Superior temporal gyrus (tissue), 1 donor: ENCODE data around the gene JMJD1C.
"Not testable (repeated sequence)": the region's sequence is repeated elsewhere in the genome, so short reads cannot be mapped to it uniquely, and the experiment has no call there.

Experiments
- DNase-seq: peaks from one replicate; pipeline ENCODE4 v3.0.0-alpha.2; 2016; ENCODE audit errors: extremely low spot score

Gene JMJD1C

GRCh38 chr10:63465293-63466143 is at the start of gene JMJD1C:
TSS of gene JMJD1C (minus strand) at chr10:63465977. CDS start at chr10:63465662, 315 bp downstream.
- DNase-seq, result no peak

- peak; percentile 19 for DNase-seq
These were observed 49.4 kb upstream of the JMJD1C start for GRCh38 chr10:63515002-63515763.

- DNase-seq, result no peak
These were observed 40.8 kb upstream of the JMJD1C start for GRCh38 chr10:63506554-63506953.

GRCh38 chr10:63505562-63505961 is 39.8 kb upstream of the JMJD1C start:
- no peak for DNase-seq

- no peak for DNase-seq
These were observed 38.5 kb upstream of the JMJD1C start for GRCh38 chr10:63504145-63504881.

- no peak for DNase-seq
These were observed 37.6 kb upstream of the JMJD1C start for GRCh38 chr10:63503395-63503794.

- DNase-seq, result no peak
These were observed 37.1 kb upstream of the JMJD1C start for GRCh38 chr10:63502832-63503231.

- no peak for DNase-seq
These were observed 36.2 kb upstream of the JMJD1C start for GRCh38 chr10:63501954-63502353.

GRCh38 chr10:63500551-63500950 is 34.8 kb upstream of the JMJD1C start:
- DNase-seq, result not testable (repeated sequence)

- no peak for DNase-seq
These were observed 32.9 kb upstream of the JMJD1C start for GRCh38 chr10:63498665-63499064.

GRCh38 chr10:63497321-63497720 is 31.5 kb upstream of the JMJD1C start:
- DNase-seq, result no peak

GRCh38 chr10:63496561-63496960 is 30.8 kb upstream of the JMJD1C start:
- DNase-seq, result no peak

- DNase-seq, result no peak
These were observed 29.2 kb upstream of the JMJD1C start for GRCh38 chr10:63494951-63495350.

GRCh38 chr10:63493004-63493403 is 27.2 kb upstream of the JMJD1C start:
- no peak for DNase-seq

- not testable (repeated sequence) for DNase-seq
These were observed 26.5 kb upstream of the JMJD1C start for GRCh38 chr10:63492317-63492690.

GRCh38 chr10:63491588-63492316 is 26.0 kb upstream of the JMJD1C start:
- no peak for DNase-seq

GRCh38 chr10:63489838-63490237 is 24.1 kb upstream of the JMJD1C start:
- DNase-seq, result no peak

GRCh38 chr10:63487990-63488389 is 22.2 kb upstream of the JMJD1C start:
- DNase-seq, result no peak

GRCh38 chr10:63483983-63484382 is 18.2 kb upstream of the JMJD1C start:
- DNase-seq, result no peak

GRCh38 chr10:63481815-63482421 is 16.1 kb upstream of the JMJD1C start:
- no peak for DNase-seq

- no peak for DNase-seq
These were observed 14.5 kb upstream of the JMJD1C start for GRCh38 chr10:63480237-63480636.
